ENCODE results near the gene DLGAP4. TPM values are rescaled to one million over a fixed set of nuclear protein-coding genes. Genes with fewer than 3 reads are reported as not detected.
A peak's percentile ranks its signal among the peaks of the same experiment; 100 is the strongest.

Gene DLGAP4
- total RNA-seq, 1 donor from 2014 or later = 22.0 TPM

- FAIRE-seq = no peak
- DNase-seq (ENCODE audit: low spot score in 2 of 2) = no peak
Observed at GRCh38 chr20:36319356-36320260, 13.5 kb downstream of the DLGAP4 start.

- no peak for DNase-seq (ENCODE audit: low spot score in 2 of 2)
- FAIRE-seq = no peak
Observed at GRCh38 chr20:36320261-36320897, 14.2 kb downstream of the DLGAP4 start.

- DNase-seq (ENCODE audit: low spot score in 2 of 2) (no peak), FAIRE-seq (no peak)
Observed at GRCh38 chr20:36320898-36321695, 15.0 kb downstream of the DLGAP4 start.

- DNase-seq (ENCODE audit: low spot score in 2 of 2) (no peak), FAIRE-seq (no peak)
Observed at GRCh38 chr20:36322131-36322530, 16.0 kb downstream of the DLGAP4 start.

GRCh38 chr20:36330091-36330490 lies 24.0 kb downstream of the DLGAP4 start:
- no peak for DNase-seq (ENCODE audit: low spot score in 2 of 2)
- FAIRE-seq = no peak

GRCh38 chr20:36331209-36331608 lies 25.1 kb downstream of the DLGAP4 start:
- DNase-seq (ENCODE audit: low spot score in 2 of 2) (no peak), FAIRE-seq (no peak)

GRCh38 chr20:36333841-36334240 lies 27.7 kb downstream of the DLGAP4 start:
- DNase-seq (ENCODE audit: low spot score in 2 of 2) (no peak), FAIRE-seq (no peak)

- FAIRE-seq = no peak
Observed at GRCh38 chr20:36334281-36335205, 28.4 kb downstream of the DLGAP4 start.

GRCh38 chr20:36335206-36335870 lies 29.2 kb downstream of the DLGAP4 start:
- DNase-seq (ENCODE audit: low spot score in 2 of 2) = no peak
- FAIRE-seq = no peak

More at GRCh38 chr20:36334281-36335205, 28.4 kb downstream of the DLGAP4 start:
- no peak for DNase-seq (ENCODE audit: low spot score in 2 of 2)

GRCh38 chr20:36336204-36336603 lies 30.1 kb downstream of the DLGAP4 start:
- DNase-seq (ENCODE audit: low spot score in 2 of 2) (no peak), FAIRE-seq (no peak)

GRCh38 chr20:36336954-36337704 lies 31.0 kb downstream of the DLGAP4 start:
- peak in 1 of 2 donors; percentile 50 for DNase-seq (ENCODE audit: low spot score in 2 of 2)
- no peak for FAIRE-seq

GRCh38 chr20:36337886-36338285 lies 31.7 kb downstream of the DLGAP4 start:
- no peak for DNase-seq (ENCODE audit: low spot score in 2 of 2)
- FAIRE-seq = no peak

GRCh38 chr20:36339646-36340592 lies 33.8 kb downstream of the DLGAP4 start:
- DNase-seq (ENCODE audit: low spot score in 2 of 2) = no peak

GRCh38 chr20:36340593-36340990 lies 34.5 kb downstream of the DLGAP4 start:
- no peak for FAIRE-seq
- DNase-seq (ENCODE audit: low spot score in 2 of 2) = no peak

More at GRCh38 chr20:36339646-36340592, 33.8 kb downstream of the DLGAP4 start:
- no peak for FAIRE-seq

- FAIRE-seq (no peak), DNase-seq (ENCODE audit: low spot score in 2 of 2) (no peak)
Observed at GRCh38 chr20:36341331-36342020, 35.3 kb downstream of the DLGAP4 start.

GRCh38 chr20:36342331-36343120 lies 36.4 kb downstream of the DLGAP4 start:
- FAIRE-seq = no peak
- DNase-seq (ENCODE audit: low spot score in 2 of 2) = no peak

All from frontal cortex (tissue), 4 donors.